Caki2 (cell line): ENCODE data around the gene SART3. TPM values are rescaled to one million over a fixed set of nuclear protein-coding genes. Genes with fewer than 3 reads are reported as not detected.
"Not testable (repeated sequence)": the region's sequence is repeated elsewhere in the genome, so short reads cannot be mapped to it uniquely, and the experiment has no call there.

Experiments used
- DNase-seq: peaks from one replicate; pipeline ENCODE4 v3.0.0-alpha.2; 2015; ENCODE audit warnings: low read depth
- in situ Hi-C: cut with HindIII; loops from 2 replicates; pipeline ENCODE4 v1.10.0; 2016; ENCODE audit warnings: low sequenced_read_pairs, low pct_unique_long_range_greater_than_20kb, mixed read lengths
- total RNA-seq: library from RNA; depleted of rRNA; stranded (reverse); fragments of >200 nt; shearing (Covaris generic); gene quantifications from 2 replicates; pipeline ENCODE4 v1.2.3, GENCODE V29; 2014; ENCODE audit warnings: low replicate concordance

Gene SART3
- total RNA-seq, 1 experiment from 2014 or later, result 26.7 TPM

DNA sequence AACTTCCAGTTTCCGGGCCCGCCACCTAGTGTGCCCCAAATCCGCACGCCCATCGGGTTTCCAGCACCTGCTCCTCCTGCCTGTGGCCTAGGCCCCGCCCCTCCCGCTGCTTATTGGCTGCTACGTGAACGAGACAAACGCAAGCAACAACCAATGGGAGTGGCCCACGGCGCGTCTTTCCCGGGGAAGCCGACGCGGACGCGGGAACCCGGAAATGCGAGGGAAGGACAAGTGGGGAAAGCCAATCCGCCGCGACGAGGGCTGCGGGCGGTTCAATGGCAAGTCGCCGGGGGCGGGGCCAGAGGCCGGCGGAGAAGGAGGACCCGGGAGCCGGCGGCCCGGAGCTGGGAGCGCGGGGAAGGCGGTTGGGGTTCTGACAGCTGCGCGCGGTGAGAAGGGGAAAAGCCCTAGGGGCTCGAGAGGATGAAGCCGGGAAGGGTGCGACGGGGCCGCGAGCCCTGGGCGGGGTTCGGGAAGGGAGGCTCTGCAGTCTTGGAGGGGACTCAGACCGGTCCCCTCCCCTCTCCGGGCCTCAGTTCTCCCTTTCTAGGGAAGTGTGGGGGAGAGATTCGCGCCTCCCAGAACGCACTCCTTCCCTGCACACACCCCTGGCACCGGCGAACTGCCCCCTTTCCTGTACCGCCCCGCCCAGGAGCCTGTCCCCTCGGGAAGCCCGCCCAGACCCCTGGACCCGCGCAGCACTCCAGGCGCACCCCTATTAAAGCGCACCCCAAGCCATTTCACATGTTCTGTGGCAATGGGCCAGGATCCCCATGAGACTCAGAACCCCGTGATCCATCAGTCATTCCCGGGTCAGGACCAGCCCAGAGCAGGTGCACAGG is 45.8 kb downstream of the SART3 start, which contains the start of gene FICD:
Gene FICD, plus strand, starts transcription at position 305 of the 842 bp plus-strand sequence. CDS start 1,696 bp downstream, outside the sequence.
- peak; percentile 97 for DNase-seq
- in situ Hi-C loops, result no loop called here

DNA sequence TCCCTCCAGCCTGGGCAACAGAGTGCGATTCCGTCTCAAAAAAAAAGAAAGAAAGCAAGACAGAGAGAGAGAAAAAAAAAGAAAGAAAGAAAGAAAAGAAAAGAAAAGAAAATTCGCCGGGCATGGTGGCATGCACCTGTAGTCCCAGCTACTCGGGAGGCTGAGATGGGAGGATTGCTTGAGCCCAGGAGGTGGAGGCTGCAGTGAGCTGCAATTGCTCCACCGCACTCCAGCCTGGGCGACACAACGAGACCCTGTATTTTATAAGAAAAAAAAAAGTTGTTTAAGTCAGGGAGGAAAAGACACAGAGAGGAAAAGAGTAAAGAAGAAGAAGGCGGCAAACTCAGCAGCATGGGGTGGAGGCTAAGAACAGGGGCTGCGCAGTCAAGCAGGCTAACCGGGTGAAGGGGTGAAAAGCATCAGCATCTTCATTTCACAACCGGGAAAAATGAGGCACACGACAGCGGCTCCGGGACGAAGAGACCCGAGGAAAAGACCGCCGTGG is 46.5 kb downstream of the SART3 start:
- in situ Hi-C loops, result no loop called here
- no peak for DNase-seq

DNA sequence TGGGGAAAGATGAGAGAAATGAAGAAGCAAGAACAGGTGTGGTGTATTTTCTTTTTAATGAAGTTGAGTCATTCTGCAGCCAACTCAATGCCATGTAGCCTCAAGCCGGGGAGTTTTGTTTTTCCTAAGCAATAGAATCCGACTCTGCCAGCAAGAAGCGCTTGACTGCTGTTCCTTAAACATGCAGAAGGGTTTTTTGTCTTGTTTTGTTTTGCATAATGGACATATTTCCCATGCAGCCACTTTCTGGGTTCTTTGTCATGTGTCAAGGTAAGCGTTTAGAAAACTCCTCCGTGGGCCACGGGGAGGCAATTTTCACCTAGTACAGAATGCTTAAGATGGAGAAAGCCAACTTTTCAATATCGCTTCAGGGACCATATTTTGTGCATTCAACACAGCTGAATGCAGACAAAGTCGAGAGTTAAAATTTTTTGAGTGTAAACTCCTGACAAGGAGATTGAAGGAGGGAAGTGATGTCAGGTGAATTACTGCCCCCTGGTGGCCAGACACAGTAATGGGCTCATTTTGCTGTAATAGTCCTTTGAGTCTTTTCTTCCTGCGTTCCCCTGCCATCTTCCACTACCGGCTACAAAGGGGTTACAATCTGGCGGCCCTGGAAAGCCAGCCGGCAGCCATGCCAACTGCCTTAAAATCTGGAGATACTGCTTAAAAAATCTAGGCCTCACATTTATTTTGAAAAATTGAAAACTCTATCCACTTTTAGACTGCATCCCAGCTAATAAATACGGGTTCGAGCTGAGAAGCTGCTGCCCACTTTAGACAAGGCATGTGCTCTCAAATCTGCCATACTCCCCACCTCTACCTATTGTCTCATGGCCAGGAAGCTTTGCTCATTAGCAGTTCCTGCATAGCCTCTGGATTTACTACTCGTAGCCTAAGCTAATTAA is 49.1 kb downstream of the SART3 start:
- in situ Hi-C loops, result no loop called here
- peak; percentile 37 for DNase-seq

DNA sequence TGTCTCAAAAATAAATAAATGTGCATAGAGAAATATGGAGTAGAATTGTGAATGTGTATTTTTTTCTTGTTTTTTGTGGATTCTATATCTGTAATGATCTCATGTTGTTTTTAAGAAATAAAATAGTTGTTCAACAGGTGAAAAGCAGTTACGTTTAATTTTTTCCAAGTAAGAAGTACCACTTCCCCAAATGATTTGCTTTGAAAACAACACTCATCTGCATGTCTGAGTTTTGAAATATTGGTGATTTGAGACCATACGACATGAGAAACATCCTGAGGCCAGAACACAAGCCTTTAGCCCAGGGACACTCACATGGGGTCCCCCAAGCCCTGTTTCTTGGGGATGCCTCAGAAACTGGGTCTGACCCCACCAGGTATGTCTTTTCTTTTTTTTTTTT is 50.1 kb downstream of the SART3 start:
- in situ Hi-C loops, result no loop called here

DNA sequence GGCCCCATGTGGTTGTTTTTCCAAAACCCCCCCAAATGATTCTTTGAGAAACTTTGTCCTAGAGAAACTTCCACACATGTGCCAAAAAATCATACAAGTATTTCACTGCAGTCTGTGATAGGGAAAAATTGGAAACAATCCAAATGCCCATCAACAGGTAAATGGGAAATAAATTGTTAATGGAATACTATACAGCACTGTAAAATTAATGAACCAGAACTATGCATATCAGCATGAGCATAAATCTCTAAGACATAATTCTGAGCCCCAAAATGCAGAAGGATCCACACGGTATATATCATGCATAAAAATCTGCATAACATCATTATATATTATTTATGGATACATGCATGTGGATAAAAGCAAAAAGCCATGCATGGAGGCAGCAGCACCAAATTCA is 51.2 kb downstream of the SART3 start:
- DNase-seq, result no peak
- in situ Hi-C loops, result no loop called here

More for the DNA sequence above, 50.1 kb downstream of the SART3 start:
- no peak for DNase-seq

DNA sequence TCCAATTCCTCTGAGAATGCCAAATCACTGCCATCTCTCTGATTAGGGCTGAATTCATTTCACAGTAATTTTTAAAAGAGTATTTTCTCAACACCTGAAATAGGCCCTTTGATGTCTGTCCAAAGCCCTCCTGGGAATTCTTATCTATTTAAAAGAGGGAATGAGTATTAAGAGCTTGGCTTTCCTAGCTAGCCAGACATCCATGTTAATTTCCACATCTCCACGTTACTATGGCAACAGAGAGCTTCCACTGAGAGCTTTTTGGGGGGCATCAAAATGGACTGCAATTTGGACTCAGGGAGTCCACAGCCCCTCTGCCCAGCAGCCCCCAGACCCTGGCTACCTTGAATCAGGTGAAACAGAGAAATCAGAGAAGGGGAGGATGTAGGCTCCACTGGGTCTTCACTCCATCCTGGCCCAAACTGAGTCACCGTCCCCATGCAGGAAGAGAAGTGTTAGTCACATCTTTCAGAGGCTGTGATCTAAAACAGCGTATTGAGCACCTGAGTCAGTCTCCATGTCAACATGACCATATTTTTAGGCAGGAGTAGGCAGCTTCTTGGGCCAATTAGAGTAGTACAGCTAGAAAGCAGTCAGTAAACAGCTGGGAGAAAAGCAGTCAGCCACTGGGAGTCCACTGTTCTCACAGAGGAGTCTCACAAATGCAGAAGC is 52.9 kb downstream of the SART3 start:
- DNase-seq, result no peak

DNA sequence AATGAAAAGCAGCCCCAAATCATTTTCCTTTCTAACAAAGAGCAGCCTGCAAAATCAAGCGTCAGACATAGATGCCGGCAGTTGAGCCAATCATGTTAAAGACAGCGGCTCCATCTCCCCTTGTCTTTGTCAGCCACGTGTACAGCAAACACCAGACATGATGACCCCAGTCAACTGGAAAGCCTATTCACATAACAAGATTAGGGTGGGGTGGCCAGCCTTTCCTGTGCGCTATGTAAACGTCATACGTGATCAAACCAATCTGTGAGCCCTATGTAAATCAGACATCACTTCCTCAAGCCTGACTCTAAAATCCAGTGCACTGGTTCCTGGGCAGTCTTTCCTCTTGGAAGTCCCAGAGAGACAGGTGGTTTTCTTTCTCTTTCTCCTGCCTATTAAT is 55.8 kb downstream of the SART3 start:
- in situ Hi-C loops, result no loop called here
- DNase-seq, result no peak

More for the DNA sequence above, 52.9 kb downstream of the SART3 start:
- in situ Hi-C loops, result no loop called here

DNA sequence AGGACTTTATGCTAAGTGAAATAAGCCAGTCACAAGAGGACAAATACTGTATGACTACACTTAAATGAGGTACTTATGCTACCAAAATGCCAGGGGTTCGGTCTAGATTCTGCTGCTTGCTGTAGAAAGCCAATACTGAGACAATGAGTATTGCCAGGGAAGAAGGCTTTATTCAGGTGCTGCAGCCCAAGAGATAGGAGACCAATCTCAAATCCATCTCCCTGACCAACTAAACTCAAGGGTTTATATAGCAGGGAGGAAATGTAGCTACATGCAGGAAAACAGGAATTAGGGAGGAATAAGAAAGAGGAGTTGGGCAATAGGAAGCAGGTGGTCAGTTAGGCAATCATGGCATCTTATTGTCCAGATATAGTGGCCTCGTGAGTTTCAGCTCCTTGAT is 58.1 kb downstream of the SART3 start:
- in situ Hi-C loops, result no loop called here
- DNase-seq, result no peak

DNA sequence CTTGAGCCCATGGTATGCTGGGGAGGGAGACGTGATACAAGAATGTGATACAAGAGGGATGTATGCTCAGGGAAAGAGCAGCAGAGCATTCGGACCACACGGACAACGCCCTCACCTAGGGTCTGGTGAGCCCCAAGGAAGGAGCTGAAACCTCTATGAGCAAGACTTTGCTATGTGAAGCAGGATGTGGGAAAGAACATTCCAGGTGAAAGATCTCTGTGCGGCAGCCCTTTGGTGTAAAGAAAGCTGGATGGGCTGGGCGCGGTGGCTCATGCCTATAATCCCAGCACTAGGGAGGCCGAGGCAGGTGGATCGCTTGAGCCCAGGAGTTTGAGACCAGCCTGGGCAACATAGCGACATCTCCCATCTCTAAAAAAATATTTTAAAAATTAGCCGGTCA is 62.8 kb downstream of the SART3 start:
- in situ Hi-C loops, result no loop called here
- DNase-seq, result no peak

DNA sequence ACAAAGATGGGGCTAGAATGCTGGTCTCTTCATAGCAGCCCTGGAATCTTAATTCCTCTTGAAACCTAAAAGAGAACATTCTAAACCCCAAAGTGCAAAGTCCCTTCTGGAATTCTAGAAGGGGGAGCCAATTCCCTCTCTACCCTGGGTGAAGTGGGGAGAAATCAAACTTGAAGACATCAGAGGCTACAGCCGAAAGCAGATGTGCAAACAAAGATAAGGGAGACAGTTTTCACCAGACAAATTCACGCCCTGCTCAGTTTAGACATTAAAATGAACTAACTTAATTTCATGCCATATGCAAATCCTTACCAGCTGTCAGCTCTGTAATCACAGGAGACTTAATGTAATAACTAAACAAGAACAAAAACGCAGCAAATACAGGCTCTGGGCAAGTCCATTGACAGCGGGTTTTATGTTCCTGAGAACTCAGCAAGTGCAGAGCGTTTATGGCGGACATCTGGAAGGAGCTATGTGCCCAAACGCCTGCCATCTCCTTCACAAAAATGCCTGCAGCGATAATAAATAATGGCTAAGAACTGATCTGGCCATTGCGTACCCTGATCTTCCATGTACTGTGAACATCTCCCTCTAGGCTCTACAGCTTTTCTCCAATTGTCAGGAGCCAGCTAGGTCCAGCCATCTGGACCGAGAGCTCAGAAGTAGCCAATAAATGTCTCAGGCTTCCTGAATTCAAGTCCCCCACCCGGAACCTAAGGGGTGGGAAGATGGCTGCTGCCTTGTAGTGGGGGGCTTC is 65.0 kb downstream of the SART3 start:
- in situ Hi-C loops, result no loop called here
- no peak for DNase-seq

DNA sequence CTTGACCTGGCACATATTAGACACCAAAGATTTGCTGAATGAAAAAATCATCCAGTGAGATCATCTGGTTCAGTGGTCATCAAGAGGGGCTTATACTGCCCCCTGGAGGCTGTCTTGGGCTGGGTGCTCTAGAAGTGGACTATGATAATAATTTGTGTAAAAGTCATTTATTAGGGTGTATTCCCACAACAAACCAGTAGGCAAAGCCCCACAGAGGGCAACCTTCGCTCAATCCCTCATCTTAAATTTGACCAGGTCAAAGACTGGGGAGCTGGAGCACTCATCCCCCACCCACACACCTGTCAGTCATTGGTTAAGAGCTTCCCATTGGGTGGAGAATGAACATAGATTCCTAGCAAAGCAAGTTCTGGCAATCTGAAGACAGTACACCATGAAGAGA is 65.9 kb downstream of the SART3 start:
- no peak for DNase-seq
- in situ Hi-C loops, result no loop called here

DNA sequence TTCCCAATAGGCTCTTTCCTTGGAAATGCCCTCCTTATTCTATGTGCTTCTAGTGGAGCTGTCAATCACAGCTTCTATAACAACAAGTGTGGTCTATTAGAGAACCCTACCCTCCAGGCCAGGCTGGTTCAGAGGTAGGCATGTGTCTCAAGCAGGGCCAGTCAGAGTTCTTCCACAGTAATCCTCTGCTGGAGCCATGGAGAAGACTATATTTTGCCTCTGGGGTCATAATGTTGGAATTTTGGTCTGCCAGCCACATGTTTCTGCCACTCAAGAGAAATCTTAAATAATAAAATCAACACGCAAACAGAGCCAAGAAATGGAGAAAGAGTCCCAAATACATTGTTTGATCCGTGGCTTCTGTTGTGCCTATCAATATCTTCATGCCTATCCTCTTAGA is 69.7 kb downstream of the SART3 start:
- DNase-seq, result no peak
- in situ Hi-C loops, result no loop called here

DNA sequence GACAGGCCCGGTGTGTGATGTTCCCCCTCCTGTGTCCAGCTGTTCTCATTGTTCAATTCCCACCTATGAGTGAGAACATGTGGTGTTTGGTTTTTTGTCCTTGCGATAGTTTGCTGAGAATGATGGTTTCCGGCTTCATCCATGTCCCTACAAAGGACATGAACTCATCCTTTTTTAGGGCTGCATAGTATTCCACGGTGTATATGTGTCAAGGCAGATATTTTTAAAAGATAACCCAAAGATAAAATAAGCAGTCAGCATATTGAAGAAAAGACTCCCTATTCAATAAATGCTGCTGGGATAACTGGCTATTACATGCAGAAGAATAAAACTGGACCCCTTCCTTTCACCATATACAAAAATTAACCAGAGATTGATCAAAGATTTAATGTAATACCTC is 73.9 kb downstream of the SART3 start:
- in situ Hi-C loops, DNase-seq: not testable (repeated sequence)

DNA sequence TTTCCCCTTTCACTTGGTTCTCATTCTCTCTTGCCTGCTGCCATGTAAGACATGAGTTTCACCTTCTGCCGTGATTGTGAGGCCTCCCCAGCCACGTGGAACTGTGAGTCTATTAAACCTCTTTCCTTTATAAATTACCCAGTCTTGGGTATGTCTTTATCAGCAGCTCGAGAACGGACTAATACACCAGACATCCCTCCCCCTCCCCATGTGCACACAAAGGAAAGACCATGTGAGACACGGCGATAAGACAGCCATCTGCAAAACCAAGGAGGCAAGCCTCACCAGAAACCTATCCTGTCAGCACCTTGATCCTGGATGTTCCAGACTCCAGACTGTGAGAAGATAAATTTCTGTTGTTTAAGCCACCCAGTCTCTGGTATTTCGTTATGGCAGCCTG is 75.6 kb downstream of the SART3 start:
- DNase-seq, in situ Hi-C loops: not testable (repeated sequence)

DNA sequence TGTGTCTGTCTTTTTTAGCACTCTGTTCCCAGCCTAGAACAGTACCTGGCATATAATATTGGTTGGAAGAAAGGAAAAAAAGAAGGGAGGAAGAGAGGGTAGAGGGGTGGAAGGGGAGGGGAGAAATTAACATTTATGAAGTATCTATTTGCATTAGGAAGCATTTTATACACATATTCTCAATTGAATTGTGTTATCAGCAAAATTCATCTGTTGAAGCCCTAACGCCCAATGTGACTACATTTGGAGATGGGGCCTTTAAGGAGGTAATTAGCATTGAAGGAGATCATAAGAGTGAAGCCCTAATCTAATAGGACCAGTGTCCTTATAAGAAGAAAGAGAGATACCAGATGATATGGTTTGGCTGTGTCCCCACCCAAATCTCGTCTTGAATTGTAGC is 76.1 kb downstream of the SART3 start:
- in situ Hi-C loops, result no loop called here
- DNase-seq, result no peak

DNA sequence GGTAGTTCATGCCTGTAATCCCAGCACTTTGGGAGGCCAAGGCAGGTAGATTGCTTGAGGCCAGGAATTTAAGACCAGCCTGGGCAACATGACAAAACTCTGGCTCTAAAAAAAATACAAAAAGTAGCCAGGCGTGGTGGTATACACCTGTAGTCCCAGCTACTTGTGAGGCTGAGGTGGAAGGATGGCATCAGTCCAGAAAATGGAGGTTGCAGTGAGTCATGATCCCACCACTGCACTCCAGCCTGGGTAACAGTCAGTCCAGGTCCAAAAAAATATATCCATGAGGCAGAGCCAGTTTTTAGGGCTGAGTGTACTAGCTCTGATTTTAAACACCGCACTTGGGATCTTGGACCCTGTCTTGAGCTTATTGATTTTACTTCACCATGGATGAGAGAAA is 76.5 kb downstream of the SART3 start:
- DNase-seq, result no peak
- in situ Hi-C loops, result no loop called here

DNA sequence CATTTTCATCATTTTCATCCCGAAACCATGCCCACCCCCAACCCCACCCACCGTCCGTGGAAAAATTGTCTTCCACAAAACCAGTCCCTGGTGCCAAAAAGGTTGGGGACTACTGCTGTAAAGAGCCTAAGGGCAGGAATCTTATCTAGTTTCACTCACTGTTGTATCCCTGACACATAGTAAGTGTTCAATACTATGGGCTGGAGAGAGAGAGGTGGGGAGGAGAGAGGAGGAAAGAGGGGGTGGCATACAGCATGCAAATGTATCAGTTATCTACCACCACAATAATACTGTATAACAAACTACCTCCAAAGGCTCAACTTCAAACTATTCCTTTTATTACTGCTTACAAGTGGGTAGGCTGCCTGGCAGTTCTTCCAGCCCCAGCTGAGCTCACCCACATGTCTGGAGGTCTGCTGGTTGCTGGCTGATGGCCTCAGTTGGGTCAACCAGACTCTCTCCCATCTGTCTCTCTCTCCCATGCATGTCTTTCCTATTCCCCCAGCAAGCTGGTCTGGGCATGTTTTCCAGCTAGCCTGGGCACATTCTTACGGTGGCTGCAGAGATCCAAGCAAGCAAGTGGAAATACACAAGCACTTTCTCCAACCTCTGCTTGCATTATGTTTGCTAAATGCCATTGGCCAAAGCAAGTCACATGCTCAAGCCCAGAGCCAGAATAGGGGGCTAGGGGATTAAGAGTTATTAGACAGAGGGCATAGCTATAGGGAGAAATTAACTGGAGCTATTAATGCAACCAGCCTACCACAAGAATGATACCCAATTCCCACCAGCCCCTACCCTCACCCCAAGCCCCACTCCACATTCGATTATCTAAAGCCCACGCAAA is 77.5 kb downstream of the SART3 start:
- in situ Hi-C loops, result no loop called here
- no peak for DNase-seq
